ENCODE results near the gene PTGER2. TPM values are rescaled to one million over a fixed set of nuclear protein-coding genes. Genes with fewer than 3 reads are reported as not detected.

PTGER2 gene
- total and polyA plus RNA-seq, 4 experiments from 2014 or later = 29.4 to 259 (median 135) TPM

GRCh38 chr14:52325126-52325525, 11.0 kb downstream of the PTGER2 start:
- Mint-ChIP-seq H3K4me1 (peaks cover 55 to 94% (median 74%) of the 10 kb centered on the region in 4 donors), H3K36me3 (peaks cover 74 to 75% of the 10 kb centered on the region in 2 donors), H3K27ac (peak overlapping the region; percentile 0 to 89 (median 65)), H3K9me3 (peaks cover 0 to 26% (median 17%) of the 10 kb centered on the region in 8 donors), H3K27me3 (no peaks in the 10 kb centered on the region), H3K4me3 (peak overlapping the region in 7 of 8 donors; percentile 21 to 82 (median 59))
- Histone ChIP-seq H3K4me1 (ENCODE audit: insufficient read depth, low read length) (peaks cover 87% of the 10 kb centered on the region), H3K36me3 (ENCODE audit: insufficient read depth, low read length) (no peaks in the 10 kb centered on the region), H3K9me3 (ENCODE audit: control insufficient read depth in 1 of 2, low read length in 2 of 2) (no peaks in the 10 kb centered on the region), H3K4me3 (ENCODE audit: low read length in 2 of 2) (no peak overlapping the region), H3K27me3 (ENCODE audit: insufficient read depth, low read length) (no peaks in the 10 kb centered on the region), H3K27ac (ENCODE audit: low read depth, low read length) (no peak overlapping the region)
- DNase-seq = peak in 1 of 5 donors; percentile 53
- POLR2A ChIA-PET (ENCODE audit: partially characterized antibody) = interaction anchor here (0.9 to 5.2 kb wide), 9 partner anchors 10 to 478 kb away, joined by 3 to 89 read pairs (median 4); partner anchors contain the start of gene PTGER2
- CTCF ChIA-PET (ENCODE audit: partially characterized antibody) = interaction anchor here (0.6 to 2.0 kb wide), 3 partner anchors 8 to 76 kb away, joined by 3 to 5 read pairs (median 3); no protein-coding TSS in a partner anchor
- intact Hi-C loops (cut with micrococcal nuclease) = loop anchor here (1.0 kb wide), 2 partner anchors 9 to 27 kb away; no protein-coding TSS in a partner anchor

- H3K27me3 ChIP-seq (ENCODE audit: insufficient read depth, low read length) = no peaks in the 10 kb centered on the region
- Mint-ChIP-seq H3K4me1 (peaks cover 51 to 94% (median 74%) of the 10 kb centered on the region in 4 donors), H3K27me3 (no peaks in the 10 kb centered on the region), H3K9me3 (peaks cover 0 to 26% (median 17%) of the 10 kb centered on the region in 8 donors), H3K27ac (peak overlapping the region in 6 of 7 donors; percentile 0 to 87 (median 61)), H3K4me3 (peak overlapping the region in 7 of 8 donors; percentile 3 to 82 (median 59)), H3K36me3 (peaks cover 73 to 74% of the 10 kb centered on the region in 2 donors)
- H3K4me3 ChIP-seq (ENCODE audit: low read length in 2 of 2) = no peak overlapping the region
- intact Hi-C loops (cut with micrococcal nuclease) = loop anchor here (1.0 kb wide), 2 partner anchors 9 to 27 kb away; no protein-coding TSS in a partner anchor
- ChIA-PET POLR2A (ENCODE audit: partially characterized antibody) (interaction anchor here (0.9 to 5.2 kb wide), 9 partner anchors 11 to 478 kb away, joined by 3 to 89 read pairs (median 4); partner anchors contain the start of gene PTGER2), CTCF (ENCODE audit: partially characterized antibody) (interaction anchor here (0.6 to 2.0 kb wide), 6 partner anchors 8 to 75 kb away, joined by 3 to 5 read pairs (median 4); no protein-coding TSS in a partner anchor)
- no peaks in the 10 kb centered on the region for H3K36me3 ChIP-seq (ENCODE audit: insufficient read depth, low read length)
- peaks cover 85% of the 10 kb centered on the region for H3K4me1 ChIP-seq (ENCODE audit: insufficient read depth, low read length)
- H3K27ac ChIP-seq (ENCODE audit: low read depth, low read length) = no peak overlapping the region
- no peak for DNase-seq
- no peaks in the 10 kb centered on the region for H3K9me3 ChIP-seq (ENCODE audit: control insufficient read depth in 1 of 2, low read length in 2 of 2)
Measured at GRCh38 chr14:52325630-52326029, 11.5 kb downstream of the PTGER2 start.

GRCh38 chr14:52327374-52328226, 13.5 kb downstream of the PTGER2 start:
- peaks cover 62 to 63% of the 10 kb centered on the region in 2 donors for H3K36me3 Mint-ChIP-seq
- Histone ChIP-seq H3K4me3 (ENCODE audit: low read length in 2 of 2) (no peak overlapping the region), H3K9me3 (ENCODE audit: control insufficient read depth in 1 of 2, low read length in 2 of 2) (no peaks in the 10 kb centered on the region), H3K4me1 (ENCODE audit: insufficient read depth, low read length) (peaks cover 74% of the 10 kb centered on the region), H3K36me3 (ENCODE audit: insufficient read depth, low read length) (no peaks in the 10 kb centered on the region), H3K27ac (ENCODE audit: low read depth, low read length) (no peak overlapping the region), H3K27me3 (ENCODE audit: insufficient read depth, low read length) (no peaks in the 10 kb centered on the region)
- intact Hi-C loops (cut with micrococcal nuclease) = no loop called here
- POLR2A ChIA-PET (ENCODE audit: partially characterized antibody) = interaction anchor here (0.7 to 5.2 kb wide), 3 partner anchors 13 to 24 kb away, joined by 3 to 89 read pairs (median 6); partner anchors contain the start of gene PTGER2
- peaks cover 54 to 96% (median 73%) of the 10 kb centered on the region in 4 donors for H3K4me1 Mint-ChIP-seq
- DNase-seq = no peak
- peak overlapping the region; percentile 0 to 87 (median 69) for H3K27ac Mint-ChIP-seq
- peaks cover 0 to 14% (median 6%) of the 10 kb centered on the region in 8 donors for H3K9me3 Mint-ChIP-seq
- no peaks in the 10 kb centered on the region for H3K27me3 Mint-ChIP-seq
- CTCF ChIA-PET (ENCODE audit: partially characterized antibody) = interaction anchor here (1.2 kb wide), 1 partner anchor 8 kb away, joined by 3 read pairs; no protein-coding TSS in a partner anchor
- peak overlapping the region; percentile 14 to 80 (median 38) for H3K4me3 Mint-ChIP-seq

GRCh38 chr14:52328276-52328675, 14.2 kb downstream of the PTGER2 start:
- peak overlapping the region in 2 of 7 donors; percentile 69 to 87 for H3K27ac Mint-ChIP-seq
- peaks cover 53 to 96% (median 72%) of the 10 kb centered on the region in 4 donors for H3K4me1 Mint-ChIP-seq
- peaks cover 0 to 7% (median under 1%) of the 10 kb centered on the region in 8 donors for H3K9me3 Mint-ChIP-seq
- CTCF ChIA-PET (ENCODE audit: partially characterized antibody) = interaction anchor here (1.4 kb wide), 1 partner anchor 11 kb away, joined by 5 read pairs; no protein-coding TSS in a partner anchor
- POLR2A ChIA-PET (ENCODE audit: partially characterized antibody) = interaction anchor here (2.3 kb wide), 1 partner anchor 11 kb away, joined by 8 read pairs; no protein-coding TSS in a partner anchor
- peaks cover 71% of the 10 kb centered on the region for H3K4me1 ChIP-seq (ENCODE audit: insufficient read depth, low read length)
- no peaks in the 10 kb centered on the region for H3K27me3 ChIP-seq (ENCODE audit: insufficient read depth, low read length)
- peak overlapping the region in 4 of 8 donors; percentile 39 to 80 (median 67) for H3K4me3 Mint-ChIP-seq
- no peak overlapping the region for H3K4me3 ChIP-seq (ENCODE audit: low read length in 2 of 2)
- no peak for DNase-seq
- no peaks in the 10 kb centered on the region for H3K36me3 ChIP-seq (ENCODE audit: insufficient read depth, low read length)
- intact Hi-C loops (cut with micrococcal nuclease) = no loop called here
- no peak overlapping the region for H3K27ac ChIP-seq (ENCODE audit: low read depth, low read length)
- H3K9me3 ChIP-seq (ENCODE audit: control insufficient read depth in 1 of 2, low read length in 2 of 2) = no peaks in the 10 kb centered on the region
- no peaks in the 10 kb centered on the region for H3K27me3 Mint-ChIP-seq
- peaks cover 56 to 58% of the 10 kb centered on the region in 2 donors for H3K36me3 Mint-ChIP-seq

GRCh38 chr14:52329678-52330369, 15.7 kb downstream of the PTGER2 start:
- H3K27ac ChIP-seq (ENCODE audit: low read depth, low read length) = no peak overlapping the region
- H3K9me3 ChIP-seq (ENCODE audit: control insufficient read depth in 1 of 2, low read length in 2 of 2) = no peaks in the 10 kb centered on the region
- Mint-ChIP-seq H3K4me1 (peaks cover 52 to 94% (median 69%) of the 10 kb centered on the region in 4 donors), H3K36me3 (peaks cover 47 to 49% of the 10 kb centered on the region in 2 donors), H3K9me3 (peaks cover 0 to 4% (median 0%) of the 10 kb centered on the region in 8 donors), H3K27me3 (no peaks in the 10 kb centered on the region), H3K4me3 (peak overlapping the region in 7 of 8 donors; percentile 30 to 64 (median 54)), H3K27ac (peak overlapping the region; percentile 3 to 86 (median 37))
- H3K4me3 ChIP-seq (ENCODE audit: low read length in 2 of 2) = no peak overlapping the region
- no peaks in the 10 kb centered on the region for H3K27me3 ChIP-seq (ENCODE audit: insufficient read depth, low read length)
- intact Hi-C loops (cut with micrococcal nuclease) = no loop called here
- no peaks in the 10 kb centered on the region for H3K36me3 ChIP-seq (ENCODE audit: insufficient read depth, low read length)
- no peak for DNase-seq
- ChIA-PET CTCF (ENCODE audit: partially characterized antibody) (interaction anchor here (0.8 to 1.5 kb wide), 3 partner anchors 10 to 12 kb away, joined by 3 to 5 read pairs (median 3); no protein-coding TSS in a partner anchor), POLR2A (ENCODE audit: partially characterized antibody) (interaction anchor here (1.8 to 2.3 kb wide), 2 partner anchors 13 to 15 kb away, joined by 5 to 8 read pairs; partner anchors contain the start of gene PTGER2)
- peaks cover 65% of the 10 kb centered on the region for H3K4me1 ChIP-seq (ENCODE audit: insufficient read depth, low read length)

GRCh38 chr14:52332269-52332668, 18.2 kb downstream of the PTGER2 start:
- H3K27me3 Mint-ChIP-seq = no peaks in the 10 kb centered on the region

More at GRCh38 chr14:52332269-52332668, 18.2 kb downstream of the PTGER2 start:
- Mint-ChIP-seq H3K9me3 (peaks cover 0 to 4% (median 0%) of the 10 kb centered on the region in 8 donors), H3K27ac (peak overlapping the region in 2 of 7 donors; percentile 2 to 9), H3K4me1 (peaks cover 34 to 91% (median 56%) of the 10 kb centered on the region in 4 donors), H3K36me3 (peaks cover 30 to 31% of the 10 kb centered on the region in 2 donors), H3K4me3 (no peak overlapping the region)
- Histone ChIP-seq H3K27me3 (ENCODE audit: insufficient read depth, low read length) (no peaks in the 10 kb centered on the region), H3K9me3 (ENCODE audit: control insufficient read depth in 1 of 2, low read length in 2 of 2) (no peaks in the 10 kb centered on the region), H3K4me1 (ENCODE audit: insufficient read depth, low read length) (peaks cover 40% of the 10 kb centered on the region), H3K4me3 (ENCODE audit: low read length in 2 of 2) (no peak overlapping the region), H3K36me3 (ENCODE audit: insufficient read depth, low read length) (no peaks in the 10 kb centered on the region), H3K27ac (ENCODE audit: low read depth, low read length) (no peak overlapping the region)
- DNase-seq = no peak
- intact Hi-C loops (cut with micrococcal nuclease) = no loop called here
- POLR2A ChIA-PET (ENCODE audit: partially characterized antibody) = no interaction called here
- CTCF ChIA-PET (ENCODE audit: partially characterized antibody) = interaction anchor here (1.3 kb wide), 1 partner anchor 18 kb away, joined by 3 read pairs; the partner anchor contains the start of gene PTGER2

Data from CD4-positive, alpha-beta memory T cell (primary cell).